Stimulated activated naive CD4-positive, alpha-beta T cell treated with Interleukin-2 at 50 U/mL for 16 hours (primary cell): ENCODE data around the gene ANKS3.
A peak's percentile ranks its signal among the peaks of the same experiment; 100 is the strongest.

Source experiments
- DNase-seq: peaks from one replicate; lab custom pipeline; 2025; lab: John Stamatoyannopoulos, UW

Gene ANKS3

GRCh38 chr16:4695473-4696171 is 38.4 kb downstream of the ANKS3 start:
- DNase-seq, result no peak

- DNase-seq, result no peak
These were observed 39.2 kb downstream of the ANKS3 start for GRCh38 chr16:4694642-4695451.

GRCh38 chr16:4693956-4694641 is 40.0 kb downstream of the ANKS3 start:
- no peak for DNase-seq

- peak; percentile 97 for DNase-seq
These were observed 40.6 kb downstream of the ANKS3 start, which contains the start of gene NUDT16L1 for GRCh38 chr16:4693296-4693955. TSS of gene NUDT16L1 (plus strand) at chr16:4693562. CDS start at chr16:4693727, 165 bp downstream.

DNA sequence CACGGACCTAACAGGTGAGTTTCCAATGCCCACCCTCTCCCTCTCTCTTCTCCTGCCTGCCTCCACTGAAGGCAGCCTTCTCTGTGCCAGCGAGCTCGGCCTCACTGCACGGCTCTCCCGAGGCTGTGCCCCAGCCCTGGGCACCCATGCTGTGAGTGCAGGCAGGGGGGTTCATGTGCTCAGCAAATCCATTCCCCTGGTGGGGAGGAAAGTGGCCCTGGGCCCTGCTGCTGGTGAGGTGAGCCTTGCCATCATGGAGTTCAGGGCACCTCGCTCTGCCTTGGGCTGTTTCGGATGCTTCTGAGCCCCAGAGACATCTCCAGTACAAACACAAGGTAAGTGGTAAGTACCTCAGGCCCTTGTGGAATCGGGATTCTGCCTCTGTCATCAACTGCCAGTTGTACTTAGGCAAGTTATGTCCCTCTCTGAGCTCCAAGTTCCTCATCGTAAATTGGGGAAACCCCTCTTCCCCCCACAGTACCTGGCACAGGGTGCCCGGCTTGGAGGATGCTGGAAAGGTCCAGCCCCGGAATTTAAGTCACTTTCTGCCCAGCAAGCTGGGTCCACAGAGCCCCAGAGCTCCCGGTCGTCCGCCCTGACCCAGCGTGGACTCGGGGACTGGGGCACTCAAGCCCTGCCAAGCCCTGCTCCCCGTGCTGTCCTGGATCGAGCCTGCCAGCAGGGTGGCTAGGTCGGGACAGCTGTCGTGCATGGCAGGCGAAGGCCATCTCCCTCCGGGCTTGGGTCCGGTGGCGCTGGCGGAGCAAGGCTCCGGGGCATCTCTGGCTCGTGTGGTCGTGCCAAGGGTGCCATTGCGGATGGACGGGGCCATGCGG is 41.4 kb downstream of the ANKS3 start:
- no peak for DNase-seq

DNA sequence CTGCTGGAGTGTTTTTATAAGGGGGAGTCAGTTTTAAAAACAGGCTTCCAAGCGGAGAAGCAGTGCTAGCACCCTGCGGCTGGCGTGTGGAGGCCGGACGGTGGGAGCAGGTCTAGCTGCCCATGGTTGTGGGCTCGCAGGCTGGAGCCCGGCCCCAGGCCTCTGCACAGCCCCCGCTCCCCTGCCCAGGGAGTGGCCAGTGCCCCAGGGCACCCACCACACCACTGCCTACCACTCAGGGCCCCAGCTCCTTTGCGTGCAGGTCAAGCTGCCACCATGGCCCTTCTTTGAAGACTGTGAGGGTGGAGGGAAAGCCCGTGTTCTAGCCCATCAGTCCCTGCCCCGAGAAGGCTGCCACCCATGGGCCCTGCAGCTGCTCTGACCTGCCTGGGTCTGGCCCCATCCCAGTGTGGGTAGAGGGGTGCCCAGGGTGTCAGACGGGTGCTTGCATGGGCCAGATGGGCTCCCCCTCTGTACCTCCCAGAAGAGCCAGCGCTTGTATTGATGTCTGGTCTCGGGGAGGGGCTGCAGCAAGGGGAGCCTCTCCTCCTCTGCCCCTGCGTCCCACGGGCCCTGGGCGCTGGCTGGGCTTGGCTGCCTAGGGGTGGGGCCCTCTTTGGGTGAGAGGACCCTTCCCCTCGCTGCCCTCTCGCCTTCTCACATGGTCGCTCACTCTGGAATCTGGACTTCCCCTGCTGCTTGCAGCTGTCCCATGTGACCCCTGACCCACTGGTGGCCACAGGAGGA is 42.2 kb downstream of the ANKS3 start:
- DNase-seq, result no peak

DNA sequence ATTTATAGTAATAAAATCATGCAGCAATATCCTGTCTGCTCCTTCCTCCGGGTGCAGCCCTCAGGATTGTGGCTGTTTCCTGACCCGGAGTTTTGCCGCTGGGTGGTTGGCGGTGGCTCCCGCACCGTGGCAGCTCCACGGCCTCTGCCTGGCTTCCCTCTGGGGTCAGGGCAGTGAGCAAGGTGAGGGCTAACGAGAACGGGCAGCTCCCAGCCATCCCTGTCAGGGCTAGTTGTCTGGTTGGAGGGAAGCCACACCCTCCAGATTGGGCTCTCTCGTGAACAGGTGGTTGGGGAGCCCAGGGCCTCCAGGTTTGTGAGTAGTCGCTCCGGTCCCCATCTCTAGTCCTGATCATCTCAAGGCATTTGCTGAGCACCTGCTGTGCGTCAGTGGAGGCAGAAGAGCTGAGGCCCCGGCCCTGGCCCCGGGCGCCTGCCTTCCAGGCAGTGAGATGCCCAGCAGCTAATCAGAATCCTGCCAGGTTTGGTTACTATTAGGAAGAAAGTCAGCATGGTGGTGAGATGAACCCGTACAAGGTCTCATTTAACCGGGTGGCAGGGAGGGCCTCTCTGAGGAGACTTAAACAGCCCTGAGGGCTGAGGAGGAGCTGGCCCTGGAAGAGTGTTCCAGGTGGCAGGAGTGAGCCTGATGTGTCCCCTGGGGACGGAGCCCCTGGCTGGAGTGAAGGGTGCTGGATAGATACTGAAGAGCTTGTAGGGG is 43.0 kb downstream of the ANKS3 start:
- no peak for DNase-seq

DNA sequence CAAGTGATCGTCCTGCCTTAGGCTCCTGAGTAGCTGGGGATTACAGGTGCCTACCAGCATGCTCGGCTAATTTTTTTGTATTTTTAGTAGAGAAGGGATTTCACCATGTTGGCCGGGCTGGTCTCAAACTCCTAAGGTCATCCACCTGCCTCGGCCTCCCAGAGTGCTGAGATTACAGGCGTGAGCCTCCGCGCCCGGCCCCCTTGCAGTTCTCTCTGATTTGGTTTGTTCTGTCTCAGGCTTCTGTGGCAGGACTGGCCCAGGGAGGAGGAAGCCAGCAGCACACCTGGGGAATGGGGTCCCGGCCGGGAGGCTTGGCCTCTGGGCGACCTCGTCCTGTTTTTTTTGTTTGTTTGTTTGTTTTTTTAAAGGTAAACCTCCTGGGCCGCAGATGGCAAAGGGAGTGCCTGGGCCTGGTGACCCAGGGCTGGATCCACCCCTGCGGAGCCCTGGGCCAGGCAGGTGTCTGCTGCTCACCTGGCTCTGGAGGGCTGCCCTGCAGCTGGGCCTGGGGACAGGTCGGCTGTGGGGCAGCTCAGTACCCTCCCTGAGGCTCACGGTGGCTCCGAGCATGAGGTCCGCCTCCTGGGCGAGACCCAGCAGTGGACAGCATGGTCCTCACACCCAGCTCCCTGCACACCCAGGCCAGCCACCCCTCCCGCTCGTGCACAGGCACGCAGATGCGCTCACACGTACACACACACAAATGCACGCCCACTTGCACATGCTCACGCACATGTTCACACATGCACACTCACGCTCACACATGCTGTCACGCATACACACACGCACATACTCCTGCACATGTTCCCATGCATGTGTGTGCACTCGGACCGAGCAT is 44.0 kb downstream of the ANKS3 start:
- DNase-seq, result no peak

DNA sequence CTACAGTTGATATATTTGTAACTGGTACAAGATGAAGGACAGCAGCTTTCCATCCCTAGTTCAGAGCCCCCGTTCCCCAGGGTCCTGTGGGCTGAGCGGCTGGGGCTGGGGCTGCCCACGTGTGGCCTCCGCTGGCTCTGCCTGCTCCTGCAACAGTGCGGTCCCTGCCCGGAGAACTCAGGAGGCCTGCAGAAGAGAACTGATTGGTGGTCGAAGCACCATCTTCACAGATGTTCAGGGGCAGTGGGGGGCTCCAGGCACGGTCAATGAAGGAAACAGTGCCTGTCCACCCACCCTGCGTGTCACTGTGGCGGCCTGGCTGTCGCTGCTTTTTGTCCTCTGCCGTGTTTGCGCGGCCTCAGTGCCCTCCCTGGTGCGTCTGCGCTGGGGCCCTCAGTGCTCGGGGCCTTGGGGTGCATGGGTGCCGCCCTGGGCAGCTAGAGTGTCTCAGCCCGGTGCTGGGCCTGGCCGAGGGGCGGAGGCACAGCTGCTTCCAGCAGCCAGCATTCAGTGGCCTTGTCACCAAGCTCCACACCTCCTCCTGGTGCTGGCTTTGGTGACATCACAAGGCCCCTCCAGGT is 44.9 kb downstream of the ANKS3 start:
- no peak for DNase-seq

- no peak for DNase-seq
These were observed 45.4 kb downstream of the ANKS3 start for GRCh38 chr16:4688674-4689045.

GRCh38 chr16:4687946-4688673 is 46.0 kb downstream of the ANKS3 start:
- no peak for DNase-seq

GRCh38 chr16:4687416-4687815 is 46.7 kb downstream of the ANKS3 start:
- no peak for DNase-seq

DNA sequence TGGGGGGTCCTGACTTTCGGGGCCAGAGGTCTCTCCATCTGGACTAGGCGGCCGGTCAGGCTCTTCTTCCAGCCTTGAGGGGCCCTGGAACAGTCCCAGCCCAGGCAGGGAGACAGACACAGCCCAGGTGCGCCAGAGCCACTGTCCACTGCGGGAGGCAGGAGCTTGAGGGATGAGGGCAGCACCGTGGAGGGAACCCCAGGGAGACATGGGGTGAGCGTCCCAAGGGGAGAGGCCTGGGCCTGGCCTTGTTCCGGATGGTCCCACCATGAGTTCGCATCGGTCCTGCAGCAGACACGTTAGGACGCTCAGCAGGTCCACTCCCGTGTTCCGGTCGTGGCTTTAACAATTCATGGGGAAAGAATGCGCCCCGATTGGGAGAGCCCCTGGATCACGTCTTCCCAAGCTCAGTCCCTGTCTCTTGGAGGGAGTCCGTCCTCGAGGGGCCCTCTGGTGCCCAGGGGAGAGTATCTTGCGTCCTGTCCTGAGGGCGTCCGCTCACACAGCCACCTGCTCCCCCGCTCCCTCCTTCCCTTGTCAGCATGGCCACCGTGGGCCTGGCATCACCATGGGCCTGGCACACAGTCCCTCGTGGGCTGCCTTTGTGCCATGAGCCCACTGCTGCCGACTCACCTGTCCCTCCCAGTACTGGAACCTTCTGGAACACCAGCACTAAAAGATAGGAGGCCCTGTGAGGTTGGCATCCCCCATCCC is 47.4 kb downstream of the ANKS3 start:
- DNase-seq, result no peak

GRCh38 chr16:4685776-4686496 is 48.1 kb downstream of the ANKS3 start:
- DNase-seq, result no peak

GRCh38 chr16:4685292-4685691 is 48.8 kb downstream of the ANKS3 start:
- DNase-seq, result no peak

DNA sequence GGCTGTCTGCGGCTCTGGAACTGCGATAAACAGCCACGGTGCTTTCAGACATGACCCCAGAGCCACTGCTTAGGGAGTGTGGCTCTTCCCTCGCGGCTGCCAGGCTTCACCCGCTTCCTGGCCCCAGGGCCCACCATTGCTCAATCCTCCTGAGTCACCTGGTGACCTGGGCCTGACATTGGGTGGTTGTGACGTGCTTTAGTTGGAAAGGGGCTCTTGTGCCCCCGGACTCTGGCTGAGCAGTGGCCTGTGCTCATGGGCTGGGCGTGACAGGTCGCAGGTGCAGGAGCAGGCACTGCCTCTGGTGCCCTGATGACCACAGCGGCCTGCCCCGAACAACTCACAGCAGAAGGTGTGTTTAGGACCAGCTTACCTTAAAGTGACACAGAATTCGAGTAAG is 49.3 kb downstream of the ANKS3 start:
- no peak for DNase-seq
